Smooth muscle cell (in vitro differentiated cells): ENCODE data around the gene OBSL1. TPM values are rescaled to one million over a fixed set of nuclear protein-coding genes. Genes with fewer than 3 reads are reported as not detected.

Experiments used
- DNase-seq: peaks from one replicate; lab custom pipeline; 2025; ENCODE audit not compliant: unreplicated experiment; lab: John Stamatoyannopoulos, UW
- H2AFZ ChIP-seq: fragments of 200-600 bp; sonication (generic); 2 replicates; pipeline ENCODE4 v1.6.0; 2016; ENCODE audit warnings: antibody characterized with exemption, low read depth, mild to moderate bottlenecking
- H3F3A ChIP-seq: fragments of 200-600 bp; sonication (generic); 2 replicates; pipeline ENCODE4 v1.6.0; 2017; ENCODE audit warnings: antibody characterized with exemption, low read depth
- H3K27ac ChIP-seq: fragments of 200-600 bp; sonication (generic); 2 replicates; pipeline ENCODE4 v1.5.1; 2016; ENCODE audit warnings: low read depth, mild to moderate bottlenecking
- H3K27me3 ChIP-seq: fragments of 200-600 bp; sonication (generic); 2 replicates; pipeline ENCODE4 v1.6.1; 2016; ENCODE audit warnings: low read depth, mild to moderate bottlenecking
- H3K36me3 ChIP-seq: fragments of 200-600 bp; sonication (generic); 2 replicates; pipeline ENCODE4 v1.5.1; 2016; ENCODE audit warnings: low read depth
- H3K4me1 ChIP-seq: fragments of 200-600 bp; sonication (generic); 2 replicates; pipeline ENCODE4 v1.5.1; 2016; ENCODE audit warnings: low read depth
- H3K4me2 ChIP-seq: fragments of 200-600 bp; sonication (generic); 2 replicates; pipeline ENCODE4 v1.6.0; 2016; ENCODE audit warnings: mild to moderate bottlenecking
- H3K4me3 ChIP-seq: fragments of 200-600 bp; sonication (generic); 2 replicates; pipeline ENCODE4 v1.5.1; 2016; ENCODE audit warnings: mild to moderate bottlenecking
- H3K79me2 ChIP-seq: fragments of 200-600 bp; sonication (generic); 2 replicates; pipeline ENCODE4 v1.6.0; 2016; ENCODE audit warnings: low read depth, mild to moderate bottlenecking
- H3K9ac ChIP-seq: fragments of 200-600 bp; sonication (generic); 2 replicates; pipeline ENCODE4 v1.6.0; 2016; ENCODE audit warnings: low read depth
- H3K9me3 ChIP-seq: fragments of 200-600 bp; sonication (generic); replicated peaks from 2 replicates; pipeline ENCODE4 v1.5.1; 2016; ENCODE audit warnings: low read depth
- H4K20me1 ChIP-seq: fragments of 200-600 bp; sonication (generic); 2 replicates; pipeline ENCODE4 v1.6.0; 2016; ENCODE audit warnings: low read depth
- CTCF ChIP-seq: fragments of 200-600 bp; sonication (generic); IDR thresholded peaks from 2 replicates; pipeline ENCODE4 v1.5.1; 2017; ENCODE audit warnings: borderline replicate concordance, mild to moderate bottlenecking, antibody characterized with exemption; ENCODE audit not compliant: insufficient read depth, poor library complexity, severe bottlenecking
- WGBS: methylation state at CpG from one replicate; pipeline ENCODE4 v1.1.7; 2016; ENCODE audit warnings: low lambda C conversion rate; 5-methylcytosine and 5-hydroxymethylcytosine counted together
- polyA plus RNA-seq: library from polyadenylated mRNA; unstranded; fragments of >200 nt; fragmentation: Nextera tagmentation; extraction: Ambion mirVana; gene quantifications from 2 replicates; pipeline ENCODE4 v1.2.1, GENCODE V29; 2016
- total RNA-seq: library from RNA; depleted of rRNA; stranded (reverse); fragments of >200 nt; gene quantifications from 2 replicates; pipeline ENCODE4 v1.2.3, GENCODE V29; 2014

OBSL1 gene
- total and polyA plus RNA-seq, 2 experiments from 2014 or later, result 51.1 to 71.9 TPM

- no peaks in the 10 kb centered on the region for H3K36me3 ChIP-seq
- TF ChIP-seq CTCF, result no peak
- no peak overlapping the region for H3K9ac ChIP-seq
- H3F3A ChIP-seq, result no peaks in the 10 kb centered on the region
- peaks cover 54% of the 10 kb centered on the region for H3K4me1 ChIP-seq
- DNase-seq, result no peak
- no peaks in the 10 kb centered on the region for H3K9me3 ChIP-seq
- H3K4me2 ChIP-seq, result peak overlapping the region; percentile 93
- no peak overlapping the region for H3K27ac ChIP-seq
- H3K79me2 ChIP-seq, result no peaks in the 10 kb centered on the region
- WGBS, result 22% methylated on average over 22 of the region's 24 CpGs
- no peaks in the 10 kb centered on the region for H3K27me3 ChIP-seq
- peaks cover 5% of the 10 kb centered on the region for H4K20me1 ChIP-seq
- no peak overlapping the region for H2AFZ ChIP-seq
- peak overlapping the region; percentile 44 for H3K4me3 ChIP-seq
These were observed 48.2 kb downstream of the OBSL1 start for GRCh38 chr2:219523031-219523671.

- H3K27me3 ChIP-seq, result no peaks in the 10 kb centered on the region
- H4K20me1 ChIP-seq, result peaks cover 5% of the 10 kb centered on the region
- no peak overlapping the region for H3K27ac ChIP-seq
- H3K9me3 ChIP-seq, result no peaks in the 10 kb centered on the region
- no peak overlapping the region for H2AFZ ChIP-seq
- no peaks in the 10 kb centered on the region for H3K36me3 ChIP-seq
- peak; percentile 42 for DNase-seq
- no peaks in the 10 kb centered on the region for H3K79me2 ChIP-seq
- no peak for TF ChIP-seq CTCF
- H3K4me2 ChIP-seq, result peak overlapping the region; percentile 93
- no peaks in the 10 kb centered on the region for H3F3A ChIP-seq
- WGBS, result 1% methylated on average over 49 of the region's 70 CpGs
- H3K4me3 ChIP-seq, result peak overlapping the region; percentile 44
- peaks cover 52% of the 10 kb centered on the region for H3K4me1 ChIP-seq
- no peak overlapping the region for H3K9ac ChIP-seq
These were observed 49.0 kb downstream of the OBSL1 start for GRCh38 chr2:219522111-219523030.

- Histone ChIP-seq H3K36me3 (no peaks in the 10 kb centered on the region), H4K20me1 (peaks cover 5% of the 10 kb centered on the region), H3K4me1 (peaks cover 41% of the 10 kb centered on the region), H3F3A (no peaks in the 10 kb centered on the region), H3K27ac (no peak overlapping the region), H3K27me3 (no peaks in the 10 kb centered on the region), H2AFZ (no peak overlapping the region), H3K9me3 (no peaks in the 10 kb centered on the region), H3K4me2 (peak overlapping the region; percentile 93), H3K4me3 (no peak overlapping the region), H3K9ac (no peak overlapping the region), H3K79me2 (no peaks in the 10 kb centered on the region)
- WGBS, result 11% methylated on average over 13 of the region's 14 CpGs
- peak; percentile 60 for TF ChIP-seq CTCF
- DNase-seq, result peak; percentile 43
These were observed 50.1 kb downstream of the OBSL1 start for GRCh38 chr2:219521066-219521880.
